ENCODE measurements around the gene TOP2A. TPM values are rescaled to one million over a fixed set of nuclear protein-coding genes. Genes with fewer than 3 reads are reported as not detected.

The TOP2A gene
- total RNA-seq, 1 donor from 2014 or later, result 32.4 TPM

GRCh38 chr17:40361925-40362695, 55.6 kb downstream of the TOP2A start:
- peak overlapping the region; percentile 57 for H3K4me3 Mint-ChIP-seq (ENCODE audit: unreplicated experiment)
- H3K36me3 Mint-ChIP-seq (ENCODE audit: unreplicated experiment), result no peaks in the 10 kb centered on the region
- H3K27me3 Mint-ChIP-seq (ENCODE audit: unreplicated experiment), result peaks cover 9% of the 10 kb centered on the region
- H3K27ac Mint-ChIP-seq (ENCODE audit: unreplicated experiment), result no peak overlapping the region
- peaks cover 9% of the 10 kb centered on the region for H3K9me3 Mint-ChIP-seq (ENCODE audit: unreplicated experiment)
- TF ChIP-seq CTCF (IDR thresholded peaks at IDR 0.05; ENCODE audit: partially characterized antibody, unreplicated experiment), result no peak
- peaks cover 1% of the 10 kb centered on the region for H3K4me1 Mint-ChIP-seq (ENCODE audit: low read depth, unreplicated experiment)
- DNase-seq, result no peak

- H3K4me1 Mint-ChIP-seq (ENCODE audit: low read depth, unreplicated experiment), result peaks cover 1% of the 10 kb centered on the region
- H3K36me3 Mint-ChIP-seq (ENCODE audit: unreplicated experiment), result no peaks in the 10 kb centered on the region
- no peak for DNase-seq
- H3K27me3 Mint-ChIP-seq (ENCODE audit: unreplicated experiment), result peaks cover 9% of the 10 kb centered on the region
- H3K27ac Mint-ChIP-seq (ENCODE audit: unreplicated experiment), result no peak overlapping the region
- peaks cover 9% of the 10 kb centered on the region for H3K9me3 Mint-ChIP-seq (ENCODE audit: unreplicated experiment)
- TF ChIP-seq CTCF (IDR thresholded peaks at IDR 0.05; ENCODE audit: partially characterized antibody, unreplicated experiment), result no peak
- H3K4me3 Mint-ChIP-seq (ENCODE audit: unreplicated experiment), result peak overlapping the region; percentile 11
These were observed 56.4 kb downstream of the TOP2A start for GRCh38 chr17:40361063-40361924.

GRCh38 chr17:40360091-40360490, 57.6 kb downstream of the TOP2A start:
- no peak for TF ChIP-seq CTCF (IDR thresholded peaks at IDR 0.05; ENCODE audit: partially characterized antibody, unreplicated experiment)
- DNase-seq, result no peak
- H3K4me3 Mint-ChIP-seq (ENCODE audit: unreplicated experiment), result no peak overlapping the region
- peaks cover 11% of the 10 kb centered on the region for H3K27me3 Mint-ChIP-seq (ENCODE audit: unreplicated experiment)
- peaks cover 6% of the 10 kb centered on the region for H3K4me1 Mint-ChIP-seq (ENCODE audit: low read depth, unreplicated experiment)
- no peaks in the 10 kb centered on the region for H3K36me3 Mint-ChIP-seq (ENCODE audit: unreplicated experiment)
- no peak overlapping the region for H3K27ac Mint-ChIP-seq (ENCODE audit: unreplicated experiment)
- peaks cover 9% of the 10 kb centered on the region for H3K9me3 Mint-ChIP-seq (ENCODE audit: unreplicated experiment)

- peak; percentile 98 for TF ChIP-seq CTCF (IDR thresholded peaks at IDR 0.05; ENCODE audit: partially characterized antibody, unreplicated experiment)
- Mint-ChIP-seq H3K4me3 (ENCODE audit: unreplicated experiment) (peak overlapping the region; percentile 35), H3K4me1 (ENCODE audit: low read depth, unreplicated experiment) (peaks cover 14% of the 10 kb centered on the region), H3K9me3 (ENCODE audit: unreplicated experiment) (peaks cover 7% of the 10 kb centered on the region), H3K36me3 (ENCODE audit: unreplicated experiment) (no peaks in the 10 kb centered on the region), H3K27ac (ENCODE audit: unreplicated experiment) (no peak overlapping the region), H3K27me3 (ENCODE audit: unreplicated experiment) (peaks cover 6% of the 10 kb centered on the region)
- peak; percentile 94 for DNase-seq
These were observed 59.2 kb downstream of the TOP2A start for GRCh38 chr17:40358323-40359038.
